T-helper 2 cell treated with Interferon-gamma antibody and Interleukin-4, amounts not matched to agents 5 μg/mL and 100 μg/mL, for 36 hours (primary cell): Measurements from ENCODE around the gene APEX1.
"Not testable (repeated sequence)": the region's sequence is repeated elsewhere in the genome, so short reads cannot be mapped to it uniquely, and the experiment has no call there.

Source experiments
- DNase-seq: peaks from one replicate; pipeline ENCODE4 v3.0.0; 2021; ENCODE audit warnings: low spot score
- H3K27ac Mint-ChIP-seq: one replicate; pipeline ENCODE4 v1.8.0; 2021; ENCODE audit warnings: mild to moderate bottlenecking, mixed read lengths
- H3K27me3 Mint-ChIP-seq: one replicate; pipeline ENCODE4 v1.8.0; 2021; ENCODE audit warnings: low read depth, mixed read lengths
- H3K36me3 Mint-ChIP-seq: one replicate; pipeline ENCODE4 v1.8.0; 2021; ENCODE audit warnings: low read depth, mixed read lengths
- H3K4me1 Mint-ChIP-seq: one replicate; pipeline ENCODE4 v1.8.0; 2021; ENCODE audit warnings: low read depth, mixed read lengths
- H3K4me3 Mint-ChIP-seq: one replicate; pipeline ENCODE4 v1.8.0; 2022; ENCODE audit warnings: mild to moderate bottlenecking, moderate library complexity, mixed read lengths
- H3K9me3 Mint-ChIP-seq: one replicate; pipeline ENCODE4 v1.8.0; 2021; ENCODE audit warnings: mixed read lengths

The APEX1 gene

DNA sequence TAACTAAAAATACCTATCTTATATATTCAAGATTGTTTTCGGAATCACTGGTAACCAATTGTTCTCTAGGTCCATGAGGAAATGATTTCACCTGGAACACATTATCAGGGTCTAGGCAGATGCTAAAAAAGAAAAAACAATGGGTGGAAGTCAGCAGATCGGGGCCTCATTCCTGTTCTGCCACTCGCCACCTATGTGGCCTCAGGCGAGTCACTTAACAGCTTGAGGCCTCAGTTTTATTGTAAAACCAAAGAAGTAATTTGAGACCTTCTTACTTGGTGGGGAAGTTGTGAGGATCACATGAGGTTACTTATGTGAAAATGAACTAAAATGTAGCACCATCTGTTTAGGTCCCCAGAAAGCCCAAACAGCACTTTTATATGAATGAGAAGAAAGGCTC lies 44.1 kb downstream of the APEX1 start:
- no peaks in the 10 kb centered on the region for H3K9me3 Mint-ChIP-seq
- no peak overlapping the region for H3K27ac Mint-ChIP-seq
- H3K4me3 Mint-ChIP-seq, result no peak overlapping the region
- peaks cover 12% of the 10 kb centered on the region for H3K27me3 Mint-ChIP-seq
- H3K4me1 Mint-ChIP-seq, result peaks cover 16% of the 10 kb centered on the region
- H3K36me3 Mint-ChIP-seq, result no peaks in the 10 kb centered on the region
- no peak for DNase-seq

DNA sequence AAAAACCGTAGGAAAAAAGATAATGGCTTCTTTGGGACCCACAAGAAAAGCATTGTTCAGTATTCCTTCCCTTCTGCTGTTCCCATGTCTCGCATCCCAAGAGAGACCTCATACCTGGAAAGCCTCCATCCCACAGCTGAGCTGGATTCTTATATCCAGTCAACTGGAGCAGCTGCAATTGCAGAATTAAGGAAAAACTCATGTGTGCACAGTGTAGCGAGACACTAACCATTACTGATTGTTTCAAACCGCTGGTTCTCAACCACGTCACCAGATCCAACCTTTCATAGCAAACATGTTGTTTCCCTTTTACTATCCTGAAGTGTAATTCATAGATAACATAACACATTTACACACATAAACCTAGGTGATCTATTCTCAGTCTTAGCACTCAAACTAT lies 44.9 kb downstream of the APEX1 start:
- H3K4me1 Mint-ChIP-seq, result peaks cover 13% of the 10 kb centered on the region
- no peak overlapping the region for H3K27ac Mint-ChIP-seq
- no peak overlapping the region for H3K4me3 Mint-ChIP-seq
- no peak for DNase-seq
- no peaks in the 10 kb centered on the region for H3K36me3 Mint-ChIP-seq
- no peaks in the 10 kb centered on the region for H3K9me3 Mint-ChIP-seq
- H3K27me3 Mint-ChIP-seq, result peaks cover 12% of the 10 kb centered on the region

DNA sequence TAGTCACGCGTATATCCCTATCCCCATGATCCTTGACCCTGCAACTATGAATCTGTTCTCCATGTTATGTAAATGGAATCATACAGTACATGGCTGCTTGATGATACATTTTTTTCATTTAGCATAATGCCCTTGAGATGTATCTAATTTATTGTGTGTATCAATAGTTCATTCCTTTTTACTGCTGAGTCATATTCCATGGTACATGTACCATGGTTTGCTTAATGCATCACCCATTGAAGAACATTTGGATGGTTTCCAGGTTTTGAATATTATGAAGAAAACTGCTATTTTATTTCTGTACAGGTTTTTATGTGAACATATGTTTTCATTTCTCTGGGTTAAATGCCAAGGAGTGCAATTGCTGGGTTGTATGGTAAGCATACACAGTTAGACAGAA lies 46.3 kb downstream of the APEX1 start:
- H3K4me1 Mint-ChIP-seq, result peaks cover 6% of the 10 kb centered on the region
- H3K27me3 Mint-ChIP-seq, result peaks cover 12% of the 10 kb centered on the region
- H3K27ac Mint-ChIP-seq, result no peak overlapping the region
- DNase-seq, result no peak
- H3K9me3 Mint-ChIP-seq, result no peaks in the 10 kb centered on the region
- H3K36me3 Mint-ChIP-seq, result no peaks in the 10 kb centered on the region
- no peak overlapping the region for H3K4me3 Mint-ChIP-seq

DNA sequence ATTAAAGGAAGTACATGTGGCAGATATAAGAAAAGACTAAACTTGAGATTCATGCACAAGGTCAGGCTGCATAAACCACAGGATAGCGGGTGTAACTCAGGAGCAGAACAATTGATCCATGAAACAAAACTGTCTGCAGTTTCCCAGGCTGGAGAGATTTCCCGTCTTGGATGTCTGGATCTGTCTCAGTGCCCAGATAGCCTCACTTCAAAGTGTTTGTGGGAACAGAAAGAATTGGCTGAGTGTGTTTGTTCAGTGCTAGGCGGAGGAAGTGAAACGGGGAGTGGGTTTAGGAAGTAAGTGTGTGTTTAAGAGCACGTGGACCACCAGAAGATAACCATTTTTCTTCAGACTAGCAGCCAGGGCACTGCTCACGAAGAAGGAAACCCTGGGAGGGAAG lies 48.9 kb downstream of the APEX1 start:
- Mint-ChIP-seq H3K4me3 (no peak overlapping the region), H3K9me3 (no peaks in the 10 kb centered on the region), H3K36me3 (no peaks in the 10 kb centered on the region), H3K27ac (no peak overlapping the region), H3K4me1 (peaks cover 6% of the 10 kb centered on the region), H3K27me3 (peaks cover 12% of the 10 kb centered on the region)
- no peak for DNase-seq

DNA sequence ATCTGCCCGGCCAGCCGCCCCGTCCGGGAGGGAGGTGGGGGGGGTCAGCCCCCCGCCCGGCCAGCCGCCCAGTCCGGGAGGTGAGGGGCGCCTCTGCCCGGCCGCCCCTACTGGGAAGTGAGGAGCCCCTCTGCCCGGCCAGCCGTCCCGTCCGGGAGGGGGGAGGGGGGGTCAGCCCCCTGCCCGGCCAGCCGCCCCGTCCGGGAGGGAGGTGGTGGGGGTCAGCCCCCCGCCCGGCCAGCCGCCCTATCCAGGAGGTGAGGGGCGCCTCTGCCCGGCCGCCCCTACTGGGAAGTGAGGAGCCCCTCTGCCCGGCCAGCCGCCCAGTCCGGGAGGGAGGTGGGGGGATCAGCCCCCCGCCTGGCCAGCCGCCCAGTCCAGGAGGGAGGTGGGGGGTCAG lies 51.2 kb downstream of the APEX1 start:
- not testable (repeated sequence) for H3K36me3 Mint-ChIP-seq, H3K27ac Mint-ChIP-seq, H3K4me1 Mint-ChIP-seq, H3K9me3 Mint-ChIP-seq, H3K4me3 Mint-ChIP-seq, DNase-seq
- H3K27me3 Mint-ChIP-seq, result peaks cover 15% of the 10 kb centered on the region

DNA sequence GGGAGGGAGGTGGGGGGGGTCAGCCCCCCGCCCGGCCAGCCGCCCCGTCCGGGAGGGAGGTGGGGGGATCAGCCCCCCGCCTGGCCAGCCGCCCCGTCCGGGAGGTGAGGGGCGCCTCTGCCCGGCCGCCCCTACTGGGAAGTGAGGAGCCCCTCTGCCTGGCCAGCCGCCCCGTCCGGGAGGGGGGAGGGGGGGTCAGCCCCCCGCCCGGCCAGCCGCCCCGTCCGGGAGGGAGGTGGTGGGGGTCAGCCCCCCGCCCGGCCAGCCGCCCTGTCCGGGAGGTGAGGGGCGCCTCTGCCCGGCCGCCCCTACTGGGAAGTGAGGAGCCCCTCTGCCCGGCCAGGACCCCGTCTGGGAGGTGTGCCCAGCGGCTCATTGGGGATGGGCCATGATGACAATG lies 51.7 kb downstream of the APEX1 start:
- peaks cover 17% of the 10 kb centered on the region for H3K27me3 Mint-ChIP-seq
- not testable (repeated sequence) for DNase-seq, H3K9me3 Mint-ChIP-seq, H3K4me3 Mint-ChIP-seq, H3K4me1 Mint-ChIP-seq, H3K27ac Mint-ChIP-seq, H3K36me3 Mint-ChIP-seq
